Measurements from ENCODE around the gene BAAT.

BAAT gene

GRCh38 chr9:101359679-101360078 is 25.1 kb downstream of the BAAT start:
- H3K27ac ChIP-seq (ENCODE audit: extremely low read depth, low read depth, low read length) = no peak overlapping the region
- POLR2A ChIA-PET = no interaction called here

DNA sequence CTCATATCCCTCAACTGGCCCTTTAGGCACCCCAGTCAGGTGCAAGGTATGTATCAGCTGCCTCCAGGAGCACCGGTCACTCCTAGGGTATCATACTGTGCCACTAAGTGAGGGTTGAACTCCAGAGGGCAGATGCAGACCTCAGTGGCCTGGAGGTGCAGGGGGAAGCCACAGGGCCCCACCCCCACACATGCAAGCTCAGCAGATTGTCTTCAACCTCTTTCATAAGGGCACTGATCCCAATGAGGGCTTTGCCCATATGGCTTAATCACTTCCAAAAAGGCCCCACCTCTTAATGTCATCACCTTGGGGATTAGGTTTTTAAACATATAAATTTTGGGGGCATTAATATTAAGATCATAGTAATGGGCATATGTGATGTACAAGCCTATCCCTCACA is 28.2 kb downstream of the BAAT start:
- Histone ChIP-seq H3K9me3 (ENCODE audit: control insufficient read depth, insufficient read depth, low read depth, low read length) (no peaks in the 10 kb centered on the region), H3K4me1 (ENCODE audit: control insufficient read depth, insufficient read depth, low read length) (no peaks in the 10 kb centered on the region), H3K27ac (ENCODE audit: extremely low read depth, low read depth, low read length) (no peak overlapping the region), H3K4me3 (ENCODE audit: low read depth, low read length) (no peak overlapping the region), H3K36me3 (ENCODE audit: control insufficient read depth in 2 of 2, insufficient read depth in 1 of 2, low read length in 2 of 2) (no peaks in the 10 kb centered on the region)
- POLR2A ChIA-PET = no interaction called here
- CTCF ChIA-PET = no interaction called here
- TF ChIP-seq ZNF747 (tag by site-specific recombination; IDR thresholded peaks at IDR 0.05) (no peak), ZFP37 (tag by site-specific recombination; IDR thresholded peaks at IDR 0.05) (no peak), ZNF214 (tag by site-specific recombination; IDR thresholded peaks at IDR 0.05; ENCODE audit: borderline replicate concordance) (no peak), ZNF830 (tag by site-specific recombination; IDR thresholded peaks at IDR 0.05; ENCODE audit: low read depth) (no peak), ZNF629 (tag by site-specific recombination; IDR thresholded peaks at IDR 0.05) (no peak), ZNF341 (tag by site-specific recombination; IDR thresholded peaks at IDR 0.05; ENCODE audit: low read depth) (no peak), ZXDB (tag by site-specific recombination; IDR thresholded peaks at IDR 0.05) (no peak), ZNF416 (tag by site-specific recombination; IDR thresholded peaks at IDR 0.05) (no peak), ZBTB7A (tag by site-specific recombination; IDR thresholded peaks at IDR 0.05; ENCODE audit: low read depth) (no peak), KLF7 (tag by site-specific recombination; IDR thresholded peaks at IDR 0.05; ENCODE audit: borderline replicate concordance) (no peak), ZEB2 (tag by site-specific recombination; IDR thresholded peaks at IDR 0.05) (no peak), ZNF571 (tag by site-specific recombination; IDR thresholded peaks at IDR 0.05) (no peak), ZNF140 (tag by site-specific recombination; IDR thresholded peaks at IDR 0.05) (no peak)
- TF ChIP-seq, protein P1, sequence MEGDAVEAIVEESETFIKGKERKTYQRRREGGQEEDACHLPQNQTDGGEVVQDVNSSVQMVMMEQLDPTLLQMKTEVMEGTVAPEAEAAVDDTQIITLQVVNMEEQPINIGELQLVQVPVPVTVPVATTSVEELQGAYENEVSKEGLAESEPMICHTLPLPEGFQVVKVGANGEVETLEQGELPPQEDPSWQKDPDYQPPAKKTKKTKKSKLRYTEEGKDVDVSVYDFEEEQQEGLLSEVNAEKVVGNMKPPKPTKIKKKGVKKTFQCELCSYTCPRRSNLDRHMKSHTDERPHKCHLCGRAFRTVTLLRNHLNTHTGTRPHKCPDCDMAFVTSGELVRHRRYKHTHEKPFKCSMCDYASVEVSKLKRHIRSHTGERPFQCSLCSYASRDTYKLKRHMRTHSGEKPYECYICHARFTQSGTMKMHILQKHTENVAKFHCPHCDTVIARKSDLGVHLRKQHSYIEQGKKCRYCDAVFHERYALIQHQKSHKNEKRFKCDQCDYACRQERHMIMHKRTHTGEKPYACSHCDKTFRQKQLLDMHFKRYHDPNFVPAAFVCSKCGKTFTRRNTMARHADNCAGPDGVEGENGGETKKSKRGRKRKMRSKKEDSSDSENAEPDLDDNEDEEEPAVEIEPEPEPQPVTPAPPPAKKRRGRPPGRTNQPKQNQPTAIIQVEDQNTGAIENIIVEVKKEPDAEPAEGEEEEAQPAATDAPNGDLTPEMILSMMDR (tag by site-specific recombination; IDR thresholded peaks at IDR 0.05) = no peak

More at GRCh38 chr9:101359679-101360078, 25.1 kb downstream of the BAAT start:
- CTCF ChIA-PET = no interaction called here
- Histone ChIP-seq H3K36me3 (ENCODE audit: control insufficient read depth in 2 of 2, insufficient read depth in 1 of 2, low read length in 2 of 2) (no peaks in the 10 kb centered on the region), H3K4me3 (ENCODE audit: low read depth, low read length) (no peak overlapping the region), H3K9me3 (ENCODE audit: control insufficient read depth, insufficient read depth, low read depth, low read length) (no peaks in the 10 kb centered on the region), H3K4me1 (ENCODE audit: control insufficient read depth, insufficient read depth, low read length) (no peaks in the 10 kb centered on the region)
- TF ChIP-seq PRDM10 (tag by site-specific recombination; IDR thresholded peaks at IDR 0.05) (no peak), ZNF155 (tag by site-specific recombination; IDR thresholded peaks at IDR 0.05) (no peak), ZNF513 (tag by site-specific recombination; IDR thresholded peaks at IDR 0.05) (no peak), ZBTB17 (tag by site-specific recombination; IDR thresholded peaks at IDR 0.05) (no peak), ZNF140 (tag by site-specific recombination; IDR thresholded peaks at IDR 0.05) (no peak), OVOL3 (tag by site-specific recombination; IDR thresholded peaks at IDR 0.05) (no peak), ZNF776 (tag by site-specific recombination; IDR thresholded peaks at IDR 0.05; ENCODE audit: borderline replicate concordance) (no peak), ZBTB21 (tag by site-specific recombination; IDR thresholded peaks at IDR 0.05) (no peak), ZNF404 (tag by site-specific recombination; IDR thresholded peaks at IDR 0.05) (no peak), ZNF132 (tag by site-specific recombination; IDR thresholded peaks at IDR 0.05; ENCODE audit: borderline replicate concordance) (no peak), ZNF341 (tag by site-specific recombination; IDR thresholded peaks at IDR 0.05; ENCODE audit: low read depth) (no peak), ZNF48 (tag by site-specific recombination; IDR thresholded peaks at IDR 0.05) (no peak), ZNF23 (tag by site-specific recombination; IDR thresholded peaks at IDR 0.05; ENCODE audit: borderline replicate concordance) (no peak), GLIS2 (tag by site-specific recombination; IDR thresholded peaks at IDR 0.05) (no peak), ZNF10 (tag by site-specific recombination; IDR thresholded peaks at IDR 0.05) (no peak)
- TF ChIP-seq, protein P2, sequence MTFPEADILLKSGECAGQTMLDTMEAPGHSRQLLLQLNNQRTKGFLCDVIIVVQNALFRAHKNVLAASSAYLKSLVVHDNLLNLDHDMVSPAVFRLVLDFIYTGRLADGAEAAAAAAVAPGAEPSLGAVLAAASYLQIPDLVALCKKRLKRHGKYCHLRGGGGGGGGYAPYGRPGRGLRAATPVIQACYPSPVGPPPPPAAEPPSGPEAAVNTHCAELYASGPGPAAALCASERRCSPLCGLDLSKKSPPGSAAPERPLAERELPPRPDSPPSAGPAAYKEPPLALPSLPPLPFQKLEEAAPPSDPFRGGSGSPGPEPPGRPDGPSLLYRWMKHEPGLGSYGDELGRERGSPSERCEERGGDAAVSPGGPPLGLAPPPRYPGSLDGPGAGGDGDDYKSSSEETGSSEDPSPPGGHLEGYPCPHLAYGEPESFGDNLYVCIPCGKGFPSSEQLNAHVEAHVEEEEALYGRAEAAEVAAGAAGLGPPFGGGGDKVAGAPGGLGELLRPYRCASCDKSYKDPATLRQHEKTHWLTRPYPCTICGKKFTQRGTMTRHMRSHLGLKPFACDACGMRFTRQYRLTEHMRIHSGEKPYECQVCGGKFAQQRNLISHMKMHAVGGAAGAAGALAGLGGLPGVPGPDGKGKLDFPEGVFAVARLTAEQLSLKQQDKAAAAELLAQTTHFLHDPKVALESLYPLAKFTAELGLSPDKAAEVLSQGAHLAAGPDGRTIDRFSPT (tag by site-specific recombination; IDR thresholded peaks at IDR 0.05) = no peak

Data from HEK293 (cell line).